Breast epithelium (tissue), 3 donors: ENCODE measurements around the gene CMTM8.

Experiments
- POLR2A ChIP-seq: fragments of 450-650 bp; IDR thresholded peaks from one replicate; pipeline ENCODE4 v1.6.1; 2016; ENCODE audit warnings: antibody characterized with exemption, mild to moderate bottlenecking, moderate library complexity
- POLR2AphosphoS5 ChIP-seq, 3 donors: sonication (generic); formaldehyde crosslinking; IDR thresholded peaks; one replicate each; pipeline ENCODE4 v1.6.1; 2017; ENCODE audit warnings: antibody characterized with exemption in 3 of 3
- TF ChIP-seq, protein P1 (sequence below), 3 donors: fragments of 450-650 bp; IDR thresholded peaks; one replicate each; pipeline ENCODE4 v1.5.1; 2016 to 2017; ENCODE audit warnings: antibody characterized with exemption in 3 of 3, mild to moderate bottlenecking in 3 of 3, moderate library complexity in 3 of 3

DNA sequence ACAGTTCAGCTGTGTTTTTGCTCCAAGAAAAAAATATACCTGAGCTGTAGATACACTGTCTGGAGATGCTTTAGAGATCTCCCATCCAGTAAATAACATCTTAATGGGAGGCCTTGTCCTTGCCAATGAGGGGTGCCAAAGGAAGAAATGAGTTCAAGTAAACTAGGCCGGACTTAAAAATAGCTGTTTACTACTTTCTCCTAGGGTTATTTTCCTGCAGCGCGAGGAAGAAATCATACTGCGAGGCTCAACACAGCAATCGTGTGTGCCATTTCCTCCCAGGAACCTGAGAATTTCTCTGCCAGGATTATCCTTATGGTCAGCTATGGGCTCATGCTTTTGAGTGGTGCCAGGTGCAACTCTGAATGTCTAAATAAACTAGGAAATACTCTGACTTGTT is 71.9 kb downstream of the CMTM8 start:
- TF ChIP-seq POLR2A, result no peak
- no peak for TF ChIP-seq POLR2AphosphoS5 (IDR thresholded peaks at IDR 0.05)
- TF ChIP-seq, protein P1, sequence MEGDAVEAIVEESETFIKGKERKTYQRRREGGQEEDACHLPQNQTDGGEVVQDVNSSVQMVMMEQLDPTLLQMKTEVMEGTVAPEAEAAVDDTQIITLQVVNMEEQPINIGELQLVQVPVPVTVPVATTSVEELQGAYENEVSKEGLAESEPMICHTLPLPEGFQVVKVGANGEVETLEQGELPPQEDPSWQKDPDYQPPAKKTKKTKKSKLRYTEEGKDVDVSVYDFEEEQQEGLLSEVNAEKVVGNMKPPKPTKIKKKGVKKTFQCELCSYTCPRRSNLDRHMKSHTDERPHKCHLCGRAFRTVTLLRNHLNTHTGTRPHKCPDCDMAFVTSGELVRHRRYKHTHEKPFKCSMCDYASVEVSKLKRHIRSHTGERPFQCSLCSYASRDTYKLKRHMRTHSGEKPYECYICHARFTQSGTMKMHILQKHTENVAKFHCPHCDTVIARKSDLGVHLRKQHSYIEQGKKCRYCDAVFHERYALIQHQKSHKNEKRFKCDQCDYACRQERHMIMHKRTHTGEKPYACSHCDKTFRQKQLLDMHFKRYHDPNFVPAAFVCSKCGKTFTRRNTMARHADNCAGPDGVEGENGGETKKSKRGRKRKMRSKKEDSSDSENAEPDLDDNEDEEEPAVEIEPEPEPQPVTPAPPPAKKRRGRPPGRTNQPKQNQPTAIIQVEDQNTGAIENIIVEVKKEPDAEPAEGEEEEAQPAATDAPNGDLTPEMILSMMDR (IDR thresholded peaks at IDR 0.05), result no peak
